ENCODE results near the gene OR10H2.

- no peak for TF ChIP-seq POLR2A (IDR thresholded peaks at IDR 0.05)
- TF ChIP-seq CTCF (IDR thresholded peaks at IDR 0.05): no peak
Observed at GRCh38 chr19:15679089-15679488, 48.7 kb upstream of the OR10H2 start.
